ENCODE results near the gene ZNF223. TPM values are rescaled to one million over a fixed set of nuclear protein-coding genes. Genes with fewer than 3 reads are reported as not detected.

Gene ZNF223
- total RNA-seq (1 to 10 TPM; 2.5 to 6.8 (median 5.9) TPM), total RNA-seq (0.17 to 2.2 (median 0.43) reads per million in 29 experiments)
- 5.3 TPM for total RNA-seq (2013)

GRCh38 chr19:44051650-44052402 is at the start of gene ZNF223:
TSS of gene ZNF223 (plus strand) at chr19:44052036. CDS start at chr19:44055177, 3,141 bp downstream.
- ATAC-seq (replicated peaks in 1 of 4) (peak; percentile 91 to 97 (median 94)), DNase-seq (peak in 29 of 35 experiments; percentile 8 to 79 (median 32))
- H3K27me3 ChIP-seq (replicated peaks in 1 of 2; ENCODE audit: control insufficient read depth in 2 of 2, extremely low read depth in 1 of 2, insufficient read depth in 2 of 2, low read length in 1 of 2) = peaks cover 2 to 7% of the 10 kb centered on the region in 2 experiments
- Mint-ChIP-seq H3K27me3 (peaks cover 0 to 12% of the 10 kb centered on the region in 2 donors), H3K9me3 (peaks cover 4 to 33% (median 26%) of the 10 kb centered on the region in 3 donors), H3K4me1 (peaks cover 28 to 32% (median 31%) of the 10 kb centered on the region in 3 donors), H3K36me3 (peaks cover 30% of the 10 kb centered on the region), H3K4me3 (peak within 1 kb of the TSS; percentile 89 to 94 (median 94)), H3K27ac (peak within 1 kb of the TSS; percentile 85 to 88)
- peak within 1 kb of the TSS; percentile 62 to 94 for H3K4me3 ChIP-seq (ENCODE audit: control insufficient read depth in 1 of 2, extremely low read depth in 1 of 2, low read length in 1 of 2)
- 6% methylated on average over 24 of the region's 38 CpGs for WGBS (ENCODE audit: insufficient coverage)
- H3K9me3 ChIP-seq = no peaks in the 10 kb centered on the region
- H3K36me3 ChIP-seq (ENCODE audit: control insufficient read depth in 2 of 2, extremely low read depth in 1 of 2, insufficient read depth in 1 of 2, low read length in 1 of 2) = peaks cover 0 to 2% of the 10 kb centered on the region in 2 donors
- no peak within 1 kb of the TSS for H3K27ac ChIP-seq (ENCODE audit: low read length)
- POLR2A ChIA-PET = no interaction called here
- H3K4me1 ChIP-seq (ENCODE audit: control insufficient read depth in 1 of 2, extremely low read depth in 1 of 2, insufficient read depth in 2 of 2, low read length in 2 of 2) = peaks cover 3 to 12% of the 10 kb centered on the region in 2 experiments
- CTCF ChIA-PET = no interaction called here

DNA sequence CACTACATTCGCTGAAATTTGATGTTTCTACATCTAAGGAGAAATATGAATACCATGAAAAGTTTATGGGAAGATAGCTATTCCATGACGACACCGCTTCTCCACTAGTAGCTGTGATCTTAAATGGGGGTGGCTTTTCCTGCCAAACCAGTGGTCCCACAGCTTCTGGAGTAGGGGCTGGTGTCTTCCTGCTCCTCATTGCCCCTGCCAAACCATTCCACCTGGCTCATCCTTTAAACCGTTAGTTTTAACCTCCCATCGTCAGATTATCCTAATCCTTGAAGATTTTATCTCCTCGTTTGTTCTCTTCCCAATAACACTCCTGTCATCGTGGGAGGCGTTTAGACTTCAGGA is 49.6 kb upstream of the ZNF223 start:
- Mint-ChIP-seq H3K36me3 (peaks cover 39% of the 10 kb centered on the region), H3K4me3 (peak overlapping the region; percentile 99 to 100 (median 99)), H3K4me1 (peaks cover 22 to 26% (median 22%) of the 10 kb centered on the region in 3 donors), H3K27me3 (no peaks in the 10 kb centered on the region), H3K27ac (peak overlapping the region; percentile 95 to 97), H3K9me3 (peaks cover 19 to 36% (median 30%) of the 10 kb centered on the region in 3 donors)
- DNase-seq (no peak), ATAC-seq (replicated peaks in 1 of 4) (no peak)
- Histone ChIP-seq H3K36me3 (ENCODE audit: control insufficient read depth in 2 of 2, extremely low read depth in 1 of 2, insufficient read depth in 1 of 2, low read length in 1 of 2) (peaks cover 0 to 7% of the 10 kb centered on the region in 2 donors), H3K9me3 (peaks cover 2% of the 10 kb centered on the region), H3K27me3 (replicated peaks in 1 of 2; ENCODE audit: control insufficient read depth in 2 of 2, extremely low read depth in 1 of 2, insufficient read depth in 2 of 2, low read length in 1 of 2) (no peaks in the 10 kb centered on the region), H3K4me3 (ENCODE audit: control insufficient read depth in 1 of 2, extremely low read depth in 1 of 2, low read length in 1 of 2) (peak overlapping the region; percentile 78 to 87), H3K27ac (ENCODE audit: low read length) (peak overlapping the region; percentile 52), H3K4me1 (ENCODE audit: control insufficient read depth in 1 of 2, extremely low read depth in 1 of 2, insufficient read depth in 2 of 2, low read length in 2 of 2) (peaks cover 8 to 15% of the 10 kb centered on the region in 2 experiments)
- 2% methylated on average over 5 of the region's 8 CpGs for WGBS (ENCODE audit: insufficient coverage)
- CTCF ChIA-PET = interaction anchor here in 1 of 2 donors (0.6 kb wide), 1 partner anchor 1525 kb away, joined by 3 read pairs; no protein-coding TSS in a partner anchor
- POLR2A ChIA-PET = no interaction called here

DNA sequence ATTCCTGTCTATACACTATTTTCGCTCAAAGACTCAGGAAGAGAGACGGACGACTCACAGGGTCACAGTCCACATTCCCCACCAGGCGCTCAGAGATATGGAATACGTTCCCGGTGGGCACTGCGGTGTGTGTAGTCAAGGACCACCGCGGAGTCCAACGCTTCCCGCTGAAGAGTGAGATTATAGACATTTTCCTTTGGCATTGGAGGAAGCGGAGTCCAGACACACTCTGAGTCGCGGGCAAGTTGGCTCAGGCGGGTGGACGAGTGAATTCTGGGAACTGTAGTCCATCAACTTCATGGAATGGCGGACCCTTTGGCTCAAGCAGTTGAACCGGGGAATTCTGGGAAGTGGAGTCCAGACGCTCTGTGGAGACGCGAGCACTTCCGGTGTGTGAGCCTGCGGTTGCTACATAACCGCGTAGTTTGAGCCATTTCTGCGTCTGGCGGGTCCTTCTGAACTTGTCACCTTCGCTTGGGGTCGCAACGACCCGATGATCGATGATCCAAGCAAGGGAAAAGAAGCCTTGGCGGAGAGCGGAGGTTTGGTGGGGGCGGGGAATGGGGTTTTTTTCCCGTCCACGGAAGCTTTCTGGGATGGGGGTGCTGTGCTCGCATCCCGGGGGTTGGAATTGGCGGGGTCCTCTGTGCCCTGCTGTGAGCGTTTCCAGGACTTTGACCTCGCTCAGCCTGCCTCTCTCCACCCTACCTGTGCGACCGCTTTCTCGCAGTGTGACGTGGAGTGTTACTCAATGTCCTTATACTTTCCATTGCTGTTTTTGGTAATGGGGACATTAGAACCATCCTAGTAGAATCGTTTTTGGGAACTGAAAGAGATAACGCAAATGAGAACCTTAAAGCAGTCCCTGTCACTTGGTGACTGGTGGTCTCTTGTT is 49.0 kb upstream of the ZNF223 start, which contains the start of gene ZNF230:
ZNF230 (plus strand) TSS at position 392 of the 895 bp plus-strand sequence. CDS start 4,122 bp downstream, outside the sequence.
- peak; percentile 57 to 94 (median 80) for DNase-seq
- peak within 1 kb of the TSS; percentile 95 to 97 for H3K27ac Mint-ChIP-seq
- WGBS (ENCODE audit: insufficient coverage) = 0% methylated on average over 32 of the region's 48 CpGs
- peaks cover 39% of the 10 kb centered on the region for H3K36me3 Mint-ChIP-seq
- peak within 1 kb of the TSS; percentile 52 for H3K27ac ChIP-seq (ENCODE audit: low read length)
- H3K27me3 ChIP-seq (replicated peaks in 1 of 2; ENCODE audit: control insufficient read depth in 2 of 2, extremely low read depth in 1 of 2, insufficient read depth in 2 of 2, low read length in 1 of 2) = no peaks in the 10 kb centered on the region
- peaks cover 25 to 37% (median 31%) of the 10 kb centered on the region in 3 donors for H3K9me3 Mint-ChIP-seq
- peaks cover 6 to 10% of the 10 kb centered on the region in 2 donors for H3K36me3 ChIP-seq (ENCODE audit: control insufficient read depth in 2 of 2, extremely low read depth in 1 of 2, insufficient read depth in 1 of 2, low read length in 1 of 2)
- ChIA-PET POLR2A (no interaction called here), CTCF (no interaction called here)
- peak within 1 kb of the TSS; percentile 99 to 100 (median 99) for H3K4me3 Mint-ChIP-seq
- ATAC-seq (replicated peaks in 1 of 4) = peak; percentile 97 to 99 (median 99)
- peak within 1 kb of the TSS; percentile 78 to 87 for H3K4me3 ChIP-seq (ENCODE audit: control insufficient read depth in 1 of 2, extremely low read depth in 1 of 2, low read length in 1 of 2)
- H3K9me3 ChIP-seq = peaks cover 4% of the 10 kb centered on the region
- peaks cover 22 to 26% (median 22%) of the 10 kb centered on the region in 3 donors for H3K4me1 Mint-ChIP-seq
- H3K4me1 ChIP-seq (ENCODE audit: control insufficient read depth in 1 of 2, extremely low read depth in 1 of 2, insufficient read depth in 2 of 2, low read length in 2 of 2) = peaks cover 8 to 15% of the 10 kb centered on the region in 2 experiments
- no peaks in the 10 kb centered on the region for H3K27me3 Mint-ChIP-seq

DNA sequence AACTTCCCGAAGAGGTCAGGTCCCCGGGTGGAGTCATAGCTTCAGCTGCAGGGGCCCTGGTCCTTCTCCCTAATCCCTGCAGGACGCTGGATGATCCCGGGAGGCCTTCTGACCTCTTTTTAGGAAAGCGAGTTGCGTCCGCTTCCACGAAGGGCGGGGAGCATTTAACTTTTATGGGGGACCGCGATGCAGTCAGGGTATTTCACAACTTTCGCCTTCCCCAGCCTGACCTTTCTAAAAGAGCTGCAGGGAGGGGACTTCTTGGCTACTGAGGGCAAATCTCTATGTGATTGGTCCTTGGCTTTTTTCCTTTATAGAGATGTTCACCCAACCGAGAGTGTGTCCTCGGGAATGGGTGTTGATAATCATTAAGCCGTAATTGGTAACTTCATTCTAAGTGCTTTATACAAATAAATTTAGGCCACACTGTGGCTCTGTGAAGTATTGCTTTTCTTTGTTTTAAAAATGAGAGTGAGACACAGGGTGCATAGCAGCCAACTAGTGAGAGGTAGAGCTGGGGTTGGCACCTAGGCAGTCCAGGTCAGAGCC is 48.3 kb upstream of the ZNF223 start:
- H3K36me3 ChIP-seq (ENCODE audit: control insufficient read depth in 2 of 2, extremely low read depth in 1 of 2, insufficient read depth in 1 of 2, low read length in 1 of 2) = peaks cover 8 to 17% of the 10 kb centered on the region in 2 donors
- WGBS (ENCODE audit: insufficient coverage) = 5% methylated on average over 11 of the region's 15 CpGs
- Mint-ChIP-seq H3K36me3 (peaks cover 41% of the 10 kb centered on the region), H3K27ac (peak overlapping the region; percentile 95 to 97), H3K9me3 (peaks cover 25 to 36% (median 30%) of the 10 kb centered on the region in 3 donors), H3K27me3 (no peaks in the 10 kb centered on the region), H3K4me3 (peak overlapping the region; percentile 99 to 100 (median 99)), H3K4me1 (peaks cover 22 to 26% (median 22%) of the 10 kb centered on the region in 3 donors)
- DNase-seq (peak in 2 of 35 experiments; percentile 7 to 27), ATAC-seq (replicated peaks in 1 of 4) (peak in 1 of 4 experiments; percentile 28)
- H3K4me3 ChIP-seq (ENCODE audit: control insufficient read depth in 1 of 2, extremely low read depth in 1 of 2, low read length in 1 of 2) = peak overlapping the region; percentile 78 to 87
- peaks cover 8 to 15% of the 10 kb centered on the region in 2 experiments for H3K4me1 ChIP-seq (ENCODE audit: control insufficient read depth in 1 of 2, extremely low read depth in 1 of 2, insufficient read depth in 2 of 2, low read length in 2 of 2)
- H3K27ac ChIP-seq (ENCODE audit: low read length) = peak overlapping the region; percentile 52
- no peaks in the 10 kb centered on the region for H3K27me3 ChIP-seq (replicated peaks in 1 of 2; ENCODE audit: control insufficient read depth in 2 of 2, extremely low read depth in 1 of 2, insufficient read depth in 2 of 2, low read length in 1 of 2)
- CTCF ChIA-PET = interaction anchor here in 1 of 2 donors (0.6 kb wide), 1 partner anchor 68 kb away, joined by 4 read pairs; no protein-coding TSS in a partner anchor
- H3K9me3 ChIP-seq = peaks cover 5% of the 10 kb centered on the region
- POLR2A ChIA-PET = no interaction called here

- H3K9me3 ChIP-seq = peaks cover 12% of the 10 kb centered on the region
- ATAC-seq (replicated peaks in 1 of 4) = no peak
- Mint-ChIP-seq H3K36me3 (peaks cover 59% of the 10 kb centered on the region), H3K4me3 (no peak overlapping the region), H3K27me3 (no peaks in the 10 kb centered on the region), H3K9me3 (peaks cover 32 to 48% (median 47%) of the 10 kb centered on the region in 3 donors), H3K27ac (no peak overlapping the region), H3K4me1 (peaks cover 22 to 26% (median 22%) of the 10 kb centered on the region in 3 donors)
- peaks cover 8 to 40% of the 10 kb centered on the region in 2 donors for H3K36me3 ChIP-seq (ENCODE audit: control insufficient read depth in 2 of 2, extremely low read depth in 1 of 2, insufficient read depth in 1 of 2, low read length in 1 of 2)
- ChIA-PET POLR2A (no interaction called here), CTCF (no interaction called here)
- no CpG with 5 or more reads among the region's 1 CpG for WGBS (ENCODE audit: insufficient coverage)
- no peak overlapping the region for H3K27ac ChIP-seq (ENCODE audit: low read length)
- no peak for DNase-seq
- peaks cover 8 to 15% of the 10 kb centered on the region in 2 experiments for H3K4me1 ChIP-seq (ENCODE audit: control insufficient read depth in 1 of 2, extremely low read depth in 1 of 2, insufficient read depth in 2 of 2, low read length in 2 of 2)
- no peaks in the 10 kb centered on the region for H3K27me3 ChIP-seq (replicated peaks in 1 of 2; ENCODE audit: control insufficient read depth in 2 of 2, extremely low read depth in 1 of 2, insufficient read depth in 2 of 2, low read length in 1 of 2)
- no peak overlapping the region for H3K4me3 ChIP-seq (ENCODE audit: control insufficient read depth in 1 of 2, extremely low read depth in 1 of 2, low read length in 1 of 2)
These were observed 45.9 kb upstream of the ZNF223 start for GRCh38 chr19:44005973-44006372.
